KMS-11 (cell line): Measurements from ENCODE around the gene CDK19.

Experiments used
- H2AFZ ChIP-seq: fragments of 200-600 bp; sonication (generic); 2 replicates; pipeline ENCODE4 v1.6.1; 2016; ENCODE audit warnings: antibody characterized with exemption, mixed run types, low read depth
- H3K27ac ChIP-seq: fragments of 200-600 bp; sonication (generic); 2 replicates; pipeline ENCODE4 v1.6.1; 2016; ENCODE audit warnings: mild to moderate bottlenecking, mixed run types
- H3K27me3 ChIP-seq: fragments of 200-600 bp; sonication (generic); 2 replicates; pipeline ENCODE4 v1.6.1; 2017; ENCODE audit warnings: mild to moderate bottlenecking, low read depth, mixed run types, moderate library complexity; ENCODE audit not compliant: insufficient read depth
- H3K36me3 ChIP-seq: fragments of 200-600 bp; sonication (generic); 2 replicates; pipeline ENCODE4 v1.6.1; 2017; ENCODE audit warnings: mild to moderate bottlenecking, mixed run types; ENCODE audit not compliant: insufficient read depth
- H3K4me1 ChIP-seq: fragments of 200-600 bp; sonication (generic); 2 replicates; pipeline ENCODE4 v1.6.1; 2016; ENCODE audit warnings: mild to moderate bottlenecking, low read depth, mixed run types; ENCODE audit not compliant: poor library complexity, severe bottlenecking
- H3K4me2 ChIP-seq: fragments of 200-600 bp; sonication (generic); 2 replicates; pipeline ENCODE4 v1.7.0; 2016; ENCODE audit warnings: mild to moderate bottlenecking, mixed run types
- H3K4me3 ChIP-seq: fragments of 200-600 bp; sonication (generic); IDR thresholded peaks from 2 replicates; pipeline ENCODE4 v1.6.1; 2017; ENCODE audit warnings: low read depth, low read length, mixed read lengths; ENCODE audit not compliant: insufficient read depth
- H3K79me2 ChIP-seq: fragments of 200-600 bp; sonication (generic); 2 replicates; pipeline ENCODE4 v1.6.1; 2016; ENCODE audit warnings: low read depth, mixed run types; ENCODE audit not compliant: insufficient read depth
- H3K9ac ChIP-seq: fragments of 200-600 bp; sonication (generic); 2 replicates; pipeline ENCODE4 v1.6.1; 2016; ENCODE audit warnings: mild to moderate bottlenecking, mixed run types
- H4K20me1 ChIP-seq: fragments of 200-600 bp; sonication (generic); 2 replicates; pipeline ENCODE4 v1.6.1; 2016; ENCODE audit warnings: mild to moderate bottlenecking, mixed run types; ENCODE audit not compliant: insufficient read depth
- TF ChIP-seq, protein P1 (sequence below): fragments of 200-600 bp; sonication (generic); conservative IDR thresholded peaks from 2 replicates; pipeline ENCODE4 v1.6.1; 2017; ENCODE audit warnings: low read depth, mild to moderate bottlenecking, antibody characterized with exemption, low read length, moderate library complexity, mixed read lengths

Gene CDK19

DNA sequence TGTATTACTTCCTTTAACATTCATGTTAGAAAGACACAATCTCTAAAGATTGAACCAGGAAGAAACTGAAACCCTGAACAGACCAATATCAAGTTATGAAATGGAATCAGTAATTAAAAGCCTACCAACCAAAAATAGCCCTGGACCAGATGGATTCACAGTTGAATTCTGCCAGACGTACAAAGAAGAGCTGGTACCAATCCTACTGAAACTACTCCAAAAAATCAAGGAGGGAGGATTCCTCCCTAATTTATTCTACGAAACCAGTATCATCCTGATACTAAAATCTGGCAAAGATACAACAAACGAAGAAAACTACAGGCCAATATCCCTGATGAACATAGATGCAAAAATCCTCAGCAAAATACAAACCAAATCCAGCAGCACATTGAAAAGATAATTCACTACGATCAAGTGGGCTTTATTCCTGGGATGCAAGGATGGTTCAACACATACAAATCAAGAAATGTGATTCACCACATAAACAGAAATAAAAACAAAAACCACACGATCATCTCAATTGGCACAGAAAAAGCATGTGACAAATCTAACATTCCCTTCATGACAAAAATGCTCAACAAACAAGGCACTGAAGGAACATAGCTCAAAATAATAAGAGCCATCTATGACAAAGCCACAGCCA, 15.0 kb downstream of the CDK19 start:
- Histone ChIP-seq H2AFZ (no peak overlapping the region), H3K27me3 (no peaks in the 10 kb centered on the region), H3K9ac (no peak overlapping the region), H3K27ac (no peak overlapping the region), H3K36me3 (no peaks in the 10 kb centered on the region), H3K4me1 (no peaks in the 10 kb centered on the region), H3K79me2 (no peaks in the 10 kb centered on the region), H3K4me3 (no peak overlapping the region), H3K4me2 (no peak overlapping the region), H4K20me1 (no peaks in the 10 kb centered on the region)
- TF ChIP-seq, protein P1, sequence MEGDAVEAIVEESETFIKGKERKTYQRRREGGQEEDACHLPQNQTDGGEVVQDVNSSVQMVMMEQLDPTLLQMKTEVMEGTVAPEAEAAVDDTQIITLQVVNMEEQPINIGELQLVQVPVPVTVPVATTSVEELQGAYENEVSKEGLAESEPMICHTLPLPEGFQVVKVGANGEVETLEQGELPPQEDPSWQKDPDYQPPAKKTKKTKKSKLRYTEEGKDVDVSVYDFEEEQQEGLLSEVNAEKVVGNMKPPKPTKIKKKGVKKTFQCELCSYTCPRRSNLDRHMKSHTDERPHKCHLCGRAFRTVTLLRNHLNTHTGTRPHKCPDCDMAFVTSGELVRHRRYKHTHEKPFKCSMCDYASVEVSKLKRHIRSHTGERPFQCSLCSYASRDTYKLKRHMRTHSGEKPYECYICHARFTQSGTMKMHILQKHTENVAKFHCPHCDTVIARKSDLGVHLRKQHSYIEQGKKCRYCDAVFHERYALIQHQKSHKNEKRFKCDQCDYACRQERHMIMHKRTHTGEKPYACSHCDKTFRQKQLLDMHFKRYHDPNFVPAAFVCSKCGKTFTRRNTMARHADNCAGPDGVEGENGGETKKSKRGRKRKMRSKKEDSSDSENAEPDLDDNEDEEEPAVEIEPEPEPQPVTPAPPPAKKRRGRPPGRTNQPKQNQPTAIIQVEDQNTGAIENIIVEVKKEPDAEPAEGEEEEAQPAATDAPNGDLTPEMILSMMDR: no peak

DNA sequence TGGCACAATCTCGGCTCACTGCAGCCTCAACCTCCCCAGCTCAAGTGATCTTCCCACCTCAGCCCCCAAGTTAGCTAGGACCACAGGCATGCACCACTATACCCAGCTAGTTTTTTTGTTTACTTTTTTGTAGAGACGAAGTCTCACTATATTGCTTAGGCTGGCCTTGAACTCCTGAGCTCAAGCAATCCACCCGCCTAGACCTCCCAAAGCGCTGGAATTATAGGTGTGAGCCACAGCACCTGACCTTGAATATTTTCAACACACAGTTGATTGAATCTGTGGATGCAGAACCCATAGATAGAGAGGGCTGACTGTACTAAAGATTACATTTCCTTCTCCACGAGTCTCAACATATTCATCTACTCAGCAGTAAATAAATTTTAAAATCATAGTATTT, 15.6 kb downstream of the CDK19 start:
- Histone ChIP-seq H3K27ac (no peak overlapping the region), H3K36me3 (no peaks in the 10 kb centered on the region), H3K4me1 (no peaks in the 10 kb centered on the region), H3K4me3 (no peak overlapping the region), H3K9ac (no peak overlapping the region), H3K27me3 (no peaks in the 10 kb centered on the region), H3K4me2 (no peak overlapping the region), H3K79me2 (no peaks in the 10 kb centered on the region), H4K20me1 (no peaks in the 10 kb centered on the region), H2AFZ (no peak overlapping the region)
- TF ChIP-seq, protein P1: no peak

DNA sequence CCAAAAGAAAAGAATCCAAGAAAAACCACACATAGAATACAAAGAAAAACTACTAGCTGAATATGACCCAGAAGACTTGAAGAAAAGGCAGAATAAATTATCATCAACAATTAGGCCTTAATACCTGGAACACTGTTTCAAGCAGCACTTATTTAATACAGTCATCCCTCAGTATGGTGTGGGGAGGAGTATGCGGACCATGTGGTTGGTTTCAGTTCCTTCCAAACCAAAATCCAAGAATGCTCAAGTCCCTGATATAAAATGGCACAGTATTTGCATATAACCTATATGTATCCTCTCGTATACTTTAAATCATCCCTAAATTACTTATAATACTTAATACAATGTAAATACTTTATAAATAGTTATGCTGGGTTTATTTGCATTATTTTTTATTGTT, 16.1 kb downstream of the CDK19 start:
- Histone ChIP-seq H3K4me3 (no peak overlapping the region), H3K4me2 (no peak overlapping the region), H3K36me3 (no peaks in the 10 kb centered on the region), H3K27me3 (no peaks in the 10 kb centered on the region), H3K27ac (no peak overlapping the region), H3K4me1 (no peaks in the 10 kb centered on the region), H3K79me2 (no peaks in the 10 kb centered on the region), H4K20me1 (no peaks in the 10 kb centered on the region), H3K9ac (no peak overlapping the region), H2AFZ (no peak overlapping the region)
- TF ChIP-seq, protein P1: no peak

DNA sequence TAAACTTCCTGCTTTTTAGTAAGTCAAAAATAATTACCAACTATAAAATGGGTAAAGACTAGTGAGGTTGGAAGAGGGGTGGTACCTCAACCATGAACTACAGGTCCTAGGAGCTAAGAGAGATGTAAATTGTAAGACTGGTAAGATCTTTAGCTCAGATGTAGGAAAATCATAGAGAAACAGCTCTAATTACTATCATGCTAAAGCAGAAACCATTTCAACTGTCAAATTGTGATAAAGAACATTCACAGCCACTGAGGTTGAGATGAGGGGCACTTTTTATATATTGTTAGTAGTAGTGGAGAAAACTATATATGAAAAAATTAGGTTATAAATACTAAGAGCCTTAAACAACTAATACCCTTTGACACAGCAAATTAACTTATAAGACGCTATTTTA, 20.0 kb downstream of the CDK19 start:
- Histone ChIP-seq H3K27ac (no peak overlapping the region), H3K4me2 (no peak overlapping the region), H3K36me3 (no peaks in the 10 kb centered on the region), H3K4me1 (no peaks in the 10 kb centered on the region), H3K79me2 (no peaks in the 10 kb centered on the region), H2AFZ (no peak overlapping the region), H4K20me1 (no peaks in the 10 kb centered on the region), H3K9ac (no peak overlapping the region), H3K27me3 (no peaks in the 10 kb centered on the region), H3K4me3 (no peak overlapping the region)
- TF ChIP-seq, protein P1: no peak
